ENCODE results near the gene PRKAA1.

PRKAA1 gene

GRCh38 chr5:40798012-40798800, at the start of gene PRKAA1:
Gene PRKAA1 (minus strand): TSS chr5:40798374. CDS start chr5:40798189, 185 bp downstream.
- in situ Hi-C loops (cut with MboI; ENCODE audit: low sequenced_read_pairs) = no loop called here

- in situ Hi-C loops (cut with MboI; ENCODE audit: low sequenced_read_pairs) = no loop called here
These were observed 49.4 kb upstream of the PRKAA1 start for GRCh38 chr5:40847525-40847924.

- in situ Hi-C loops (cut with MboI; ENCODE audit: low sequenced_read_pairs) = no loop called here
These were observed 48.2 kb upstream of the PRKAA1 start for GRCh38 chr5:40846371-40846770.

GRCh38 chr5:40844565-40844964, 46.4 kb upstream of the PRKAA1 start:
- in situ Hi-C loops (cut with MboI; ENCODE audit: low sequenced_read_pairs) = no loop called here

- in situ Hi-C loops (cut with MboI; ENCODE audit: low sequenced_read_pairs) = no loop called here
These were observed 44.2 kb upstream of the PRKAA1 start for GRCh38 chr5:40842351-40842750.

- in situ Hi-C loops (cut with MboI; ENCODE audit: low sequenced_read_pairs) = no loop called here
These were observed 43.1 kb upstream of the PRKAA1 start, which contains the start of gene CARD6 for GRCh38 chr5:40841068-40841805. Gene CARD6 (plus strand): TSS chr5:40841367. CDS start chr5:40841383, 16 bp downstream.

GRCh38 chr5:40838086-40838485, 39.9 kb upstream of the PRKAA1 start:
- in situ Hi-C loops (cut with MboI; ENCODE audit: low sequenced_read_pairs) = no loop called here

GRCh38 chr5:40834849-40835787, 36.9 kb upstream of the PRKAA1 start, which contains the start of gene RPL37:
Gene RPL37 (minus strand): TSS chr5:40835222. CDS start chr5:40835185, 37 bp downstream.
- in situ Hi-C loops (cut with MboI; ENCODE audit: low sequenced_read_pairs) = no loop called here

GRCh38 chr5:40834391-40834848, 36.2 kb upstream of the PRKAA1 start:
- in situ Hi-C loops (cut with MboI; ENCODE audit: low sequenced_read_pairs) = no loop called here

- in situ Hi-C loops (cut with MboI; ENCODE audit: low sequenced_read_pairs) = no loop called here
These were observed 35.6 kb upstream of the PRKAA1 start for GRCh38 chr5:40833712-40834229.

- in situ Hi-C loops (cut with MboI; ENCODE audit: low sequenced_read_pairs) = no loop called here
These were observed 34.2 kb upstream of the PRKAA1 start for GRCh38 chr5:40832345-40832744.

GRCh38 chr5:40831346-40832210, 33.4 kb upstream of the PRKAA1 start:
- in situ Hi-C loops (cut with MboI; ENCODE audit: low sequenced_read_pairs) = no loop called here

- in situ Hi-C loops (cut with MboI; ENCODE audit: low sequenced_read_pairs) = no loop called here
These were observed 31.8 kb upstream of the PRKAA1 start for GRCh38 chr5:40829748-40830533.

GRCh38 chr5:40828690-40829661, 30.8 kb upstream of the PRKAA1 start:
- in situ Hi-C loops (cut with MboI; ENCODE audit: low sequenced_read_pairs) = no loop called here

- in situ Hi-C loops (cut with MboI; ENCODE audit: low sequenced_read_pairs) = no loop called here
These were observed 30.0 kb upstream of the PRKAA1 start for GRCh38 chr5:40828021-40828631.

- in situ Hi-C loops (cut with MboI; ENCODE audit: low sequenced_read_pairs) = no loop called here
These were observed 29.2 kb upstream of the PRKAA1 start for GRCh38 chr5:40827188-40827977.

Measured in HL-60/S4 treated with retinoic acid at 250 ng/mL for 4 days and 3 days (cell line).